ENCODE results near the gene THSD7A. TPM values are rescaled to one million over a fixed set of nuclear protein-coding genes. Genes with fewer than 3 reads are reported as not detected.

THSD7A gene
- total RNA-seq, 1 donor from 2014 or later, result 8.0 TPM

GRCh38 chr7:11355399-11356005 lies 476.5 kb downstream of the THSD7A start:
- DNase-seq (no peak), ATAC-seq (no peak)
- intact Hi-C loops (cut with DNase I), result no loop called here
- H3K4me3 ChIP-seq, result no peak overlapping the region
- H3K4me1 ChIP-seq, result no peaks in the 10 kb centered on the region
- no peak overlapping the region for H3K27ac ChIP-seq
- H3K36me3 ChIP-seq, result no peaks in the 10 kb centered on the region
- no peak for TF ChIP-seq CTCF (IDR thresholded peaks at IDR 0.05)
- no peaks in the 10 kb centered on the region for H3K27me3 ChIP-seq
- no peaks in the 10 kb centered on the region for H3K9me3 ChIP-seq

- no peak overlapping the region for H3K4me3 ChIP-seq
- no peaks in the 10 kb centered on the region for H3K9me3 ChIP-seq
- H3K4me1 ChIP-seq, result no peaks in the 10 kb centered on the region
- intact Hi-C loops (cut with DNase I), result no loop called here
- H3K27ac ChIP-seq, result no peak overlapping the region
- ATAC-seq, result no peak
- TF ChIP-seq CTCF (IDR thresholded peaks at IDR 0.05), result no peak
- no peak for DNase-seq
- H3K27me3 ChIP-seq, result no peaks in the 10 kb centered on the region
- no peaks in the 10 kb centered on the region for H3K36me3 ChIP-seq
These were observed 485.7 kb downstream of the THSD7A start for GRCh38 chr7:11346302-11346701.

GRCh38 chr7:11345621-11346020 lies 486.4 kb downstream of the THSD7A start:
- no peaks in the 10 kb centered on the region for H3K27me3 ChIP-seq
- intact Hi-C loops (cut with DNase I), result no loop called here
- no peak for TF ChIP-seq CTCF (IDR thresholded peaks at IDR 0.05)
- no peaks in the 10 kb centered on the region for H3K4me1 ChIP-seq
- no peaks in the 10 kb centered on the region for H3K36me3 ChIP-seq
- no peak overlapping the region for H3K4me3 ChIP-seq
- no peaks in the 10 kb centered on the region for H3K9me3 ChIP-seq
- H3K27ac ChIP-seq, result no peak overlapping the region
- DNase-seq (no peak), ATAC-seq (no peak)

GRCh38 chr7:11343818-11344413 lies 488.1 kb downstream of the THSD7A start:
- Histone ChIP-seq H3K36me3 (no peaks in the 10 kb centered on the region), H3K27me3 (no peaks in the 10 kb centered on the region), H3K4me3 (no peak overlapping the region), H3K9me3 (no peaks in the 10 kb centered on the region), H3K27ac (no peak overlapping the region), H3K4me1 (no peaks in the 10 kb centered on the region)
- DNase-seq, result no peak
- TF ChIP-seq CTCF (IDR thresholded peaks at IDR 0.05), result peak; percentile 76
- peak; percentile 60 for ATAC-seq
- intact Hi-C loops (cut with DNase I), result no loop called here

- DNase-seq, result no peak
- no peak for TF ChIP-seq CTCF (IDR thresholded peaks at IDR 0.05)
- Histone ChIP-seq H3K4me3 (no peak overlapping the region), H3K36me3 (no peaks in the 10 kb centered on the region), H3K9me3 (no peaks in the 10 kb centered on the region), H3K4me1 (no peaks in the 10 kb centered on the region), H3K27ac (no peak overlapping the region), H3K27me3 (no peaks in the 10 kb centered on the region)
- intact Hi-C loops (cut with DNase I), result no loop called here
- ATAC-seq, result no peak
These were observed 488.9 kb downstream of the THSD7A start for GRCh38 chr7:11343136-11343535.
